Peyer's patch (tissue), 4 donors: ENCODE data around the gene PCDHB7. TPM values are rescaled to one million over a fixed set of nuclear protein-coding genes. Genes with fewer than 3 reads are reported as not detected.
"Not testable (repeated sequence)": the region's sequence is repeated elsewhere in the genome, so short reads cannot be mapped to it uniquely, and the experiment has no call there.

Experiments
- DNase-seq, 3 donors: peaks; one replicate each; pipeline ENCODE4 v3.0.0-alpha.2; 2017 to 2019
- H3K27ac ChIP-seq, 4 donors: fragments of 200-600 bp; sonication (generic); one replicate each; pipeline ENCODE4 v1.5.1; 2016 to 2019
- H3K27me3 ChIP-seq, 2 donors: fragments of 200-600 bp; sonication (generic); one replicate each; pipeline ENCODE4 v1.5.1; 2019
- H3K36me3 ChIP-seq, 3 donors: fragments of 200-600 bp; sonication (generic); one replicate each; pipeline ENCODE4 v1.5.1; 2016 to 2019
- H3K4me1 ChIP-seq, 4 donors: fragments of 200-600 bp; sonication (generic); one replicate each; pipeline ENCODE4 v1.5.1; 2016 to 2019
- H3K4me3 ChIP-seq, 4 donors: fragments of 200-600 bp; sonication (generic); 1 replicate in 3 of 4; 2 replicates in 1 of 4; pipeline ENCODE4 v1.5.1; 2016 to 2019; ENCODE audit warnings: mild to moderate bottlenecking in 1 of 4
- H3K9me3 ChIP-seq, 4 donors: fragments of 200-600 bp; sonication (generic); one replicate each; pipeline ENCODE4 v1.5.1; 2016 to 2019; ENCODE audit warnings: mild to moderate bottlenecking in 1 of 4
- CTCF ChIP-seq, 6 experiments: fragments of 450-650 bp in 4 of 6; fragments of 200-600 bp in 2 of 6; sonication (generic) in 1 of 6; IDR thresholded peaks; one replicate each; pipeline ENCODE4 v1.5.1; 2017 to 2019; ENCODE audit warnings: antibody characterized with exemption in 6 of 6, mild to moderate bottlenecking in 3 of 6, moderate library complexity in 1 of 6
- POLR2A ChIP-seq, 2 donors: fragments of 450-650 bp; IDR thresholded peaks; one replicate each; pipeline ENCODE4 v1.5.1; 2017; ENCODE audit warnings: antibody characterized with exemption in 2 of 2, mild to moderate bottlenecking in 2 of 2, moderate library complexity in 2 of 2
- total RNA-seq, 4 donors: library from RNA; depleted of rRNA; stranded (reverse); fragments of >200 nt; gene quantifications; one replicate each; pipeline ENCODE4 v1.1.0, GENCODE V29; 2016

The PCDHB7 gene
- total RNA-seq, 4 donors from 2014 or later, result 0.53 to 0.54 TPM; not detected in 2

- H3K9me3 ChIP-seq, result peaks cover 0 to 28% (median 0%) of the 10 kb centered on the region in 4 donors
- H3K4me1 ChIP-seq, result no peaks in the 10 kb centered on the region
- H3K36me3 ChIP-seq, result no peaks in the 10 kb centered on the region
- H3K27me3 ChIP-seq, result no peaks in the 10 kb centered on the region
- peak within 1 kb of the TSS in 1 of 4 donors; percentile 11 for H3K4me3 ChIP-seq
- H3K27ac ChIP-seq, result no peak within 1 kb of the TSS
- no peak for TF ChIP-seq POLR2A (IDR thresholded peaks at IDR 0.05)
- TF ChIP-seq CTCF (IDR thresholded peaks at IDR 0.05), result peak in 1 of 6 experiments; percentile 8
- no peak for DNase-seq
Measured at GRCh38 chr5:141223112-141223783, 50.8 kb downstream of the PCDHB7 start, which contains the start of gene PCDHB14. Gene PCDHB14, plus strand, starts transcription at chr5:141223343. Its CDS starts 163 bp downstream, at chr5:141223506.

DNA sequence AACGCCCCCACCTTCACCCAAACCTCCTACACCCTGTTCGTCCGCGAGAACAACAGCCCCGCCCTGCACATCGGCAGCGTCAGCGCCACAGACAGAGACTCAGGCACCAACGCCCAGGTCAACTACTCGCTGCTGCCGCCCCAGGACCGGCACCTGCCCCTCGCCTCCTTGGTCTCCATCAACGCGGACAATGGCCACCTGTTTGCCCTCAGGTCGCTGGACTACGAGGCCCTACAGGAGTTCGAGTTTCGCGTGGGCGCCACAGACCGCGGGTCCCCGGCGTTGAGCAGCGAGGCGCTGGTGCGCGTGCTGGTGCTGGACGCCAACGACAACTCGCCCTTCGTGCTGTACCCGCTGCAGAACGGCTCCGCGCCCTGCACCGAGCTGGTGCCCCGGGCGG lies 52.4 kb downstream of the PCDHB7 start:
- not testable (repeated sequence) for H3K4me3 ChIP-seq, H3K4me1 ChIP-seq, H3K27me3 ChIP-seq, DNase-seq, H3K36me3 ChIP-seq, H3K27ac ChIP-seq
- peaks cover 0 to 35% (median 0%) of the 10 kb centered on the region in 4 donors for H3K9me3 ChIP-seq

GRCh38 chr5:141225421-141225820 lies 53.0 kb downstream of the PCDHB7 start:
- H3K4me1 ChIP-seq, H3K27ac ChIP-seq, H3K36me3 ChIP-seq, H3K27me3 ChIP-seq, H3K4me3 ChIP-seq, DNase-seq: not testable (repeated sequence)
- peaks cover 0 to 35% (median 0%) of the 10 kb centered on the region in 4 donors for H3K9me3 ChIP-seq

Other genes starting within 250 kb of the PCDHB7 start
- gene PCDHAC1, start 246.3 kb upstream of the PCDHB7 start, total RNA-seq, result 1 to 10 TPM in 1 of 4 donors, under 1 TPM in 1, not detected in 2; 0.54 to 2.5 TPM
- gene PCDHAC2, start 206.2 kb upstream of the PCDHB7 start, total RNA-seq, result 1 to 10 TPM in 1 of 4 donors, under 1 TPM in 3; 0.18 to 1.7 (median 0.43) TPM
- gene PCDHB1, start 121.3 kb upstream of the PCDHB7 start, total RNA-seq, result not detected
- 1 to 10 TPM in 1 of 4 donors, under 1 TPM in 3; 0.35 to 1.3 (median 0.65) TPM for gene PCDHB2, start 78.0 kb upstream of the PCDHB7 start, total RNA-seq
- 1 to 10 TPM in 2 of 4 donors, under 1 TPM in 1, not detected in 1; 0.70 to 4.1 (median 1.1) TPM for gene PCDHB3, start 72.2 kb upstream of the PCDHB7 start, total RNA-seq
- gene PCDHB4, start 50.8 kb upstream of the PCDHB7 start, total RNA-seq, result 1 to 10 TPM in 2 of 4 donors, under 1 TPM in 1, not detected in 1; 0.80 to 6.6 (median 1.2) TPM
- under 1 TPM in 1 of 4 donors, not detected in 3; 0.18 TPM for gene PCDHB5, start 37.4 kb upstream of the PCDHB7 start, total RNA-seq
- gene PCDHB6, start 22.6 kb upstream of the PCDHB7 start, total RNA-seq, result under 1 TPM in 1 of 4 donors, not detected in 3; 0.54 TPM
- not detected for gene PCDHB8, start 5.1 kb downstream of the PCDHB7 start, total RNA-seq
- 1 to 10 TPM in 1 of 4 donors, under 1 TPM in 2, not detected in 1; 0.35 to 5.8 (median 0.40) TPM for gene PCDHB16, start 9.7 kb downstream of the PCDHB7 start, total RNA-seq
- gene PCDHB9, start 14.5 kb downstream of the PCDHB7 start, total RNA-seq, result 1 to 10 TPM in 1 of 4 donors, under 1 TPM in 3; 0.18 to 1.7 (median 0.39) TPM
- gene PCDHB10, start 19.7 kb downstream of the PCDHB7 start, total RNA-seq, result under 1 TPM in 3 of 4 donors, not detected in 1; 0.54 to 0.83 (median 0.76) TPM
- 1 to 10 TPM in 1 of 4 donors, under 1 TPM in 1, not detected in 2; 0.27 to 2.8 TPM for gene PCDHB11, start 27.0 kb downstream of the PCDHB7 start, total RNA-seq
- 1 to 10 TPM in 1 of 4 donors, under 1 TPM in 3; 0.35 to 4.1 (median 0.88) TPM for gene PCDHB12, start 36.1 kb downstream of the PCDHB7 start, total RNA-seq
- under 1 TPM; 0.13 to 0.83 (median 0.32) TPM for gene PCDHB13, start 41.3 kb downstream of the PCDHB7 start, total RNA-seq
- gene PCDHB14, start 50.7 kb downstream of the PCDHB7 start, total RNA-seq, result 1 to 10 TPM in 1 of 4 donors, under 1 TPM in 2, not detected in 1; 0.19 to 1.1 (median 0.54) TPM
- gene PCDHB15, start 72.8 kb downstream of the PCDHB7 start, total RNA-seq, result under 1 TPM in 2 of 4 donors, not detected in 2; 0.27 to 0.35 TPM
- 1 to 10 TPM; 1.1 to 4.1 (median 2.9) TPM for gene SLC25A2, start 131.4 kb downstream of the PCDHB7 start, total RNA-seq
- 10 to 100 TPM; 42.2 to 80.0 (median 47.5) TPM for gene TAF7, start 148.1 kb downstream of the PCDHB7 start, total RNA-seq
- 1 to 10 TPM in 1 of 4 donors, not detected in 3; 1.7 TPM for gene PCDHGA1, start 157.9 kb downstream of the PCDHB7 start, total RNA-seq
- 1 to 10 TPM in 2 of 4 donors, under 1 TPM in 1, not detected in 1; 0.57 to 1.7 (median 1.1) TPM for gene PCDHGA2, start 166.1 kb downstream of the PCDHB7 start, total RNA-seq
- gene PCDHGA3, start 171.2 kb downstream of the PCDHB7 start, total RNA-seq, result 1 to 10 TPM in 1 of 4 donors, under 1 TPM in 2, not detected in 1; 0.40 to 1.7 (median 0.76) TPM
- under 1 TPM in 3 of 4 donors, not detected in 1; 0.27 to 0.53 (median 0.47) TPM for gene PCDHGB1, start 177.5 kb downstream of the PCDHB7 start, total RNA-seq
- 1 to 10 TPM in 2 of 4 donors, under 1 TPM in 2; 0.27 to 3.3 (median 0.81) TPM for gene PCDHGA4, start 182.4 kb downstream of the PCDHB7 start, total RNA-seq
- 1 to 10 TPM; 1.2 to 5.8 (median 1.6) TPM for gene PCDHGB2, start 187.3 kb downstream of the PCDHB7 start, total RNA-seq
- 10 to 100 TPM in 1 of 4 donors, 1 to 10 TPM in 2, under 1 TPM in 1; 0.94 to 10.7 (median 1.7) TPM for gene PCDHGA5, start 191.5 kb downstream of the PCDHB7 start, total RNA-seq
- gene PCDHGB3, start 197.6 kb downstream of the PCDHB7 start, total RNA-seq, result 1 to 10 TPM; 1.6 to 5.0 (median 2.0) TPM
- 1 to 10 TPM in 2 of 4 donors, under 1 TPM in 2; 0.70 to 4.1 (median 1.0) TPM for gene PCDHGA6, start 201.2 kb downstream of the PCDHB7 start, total RNA-seq
- 1 to 10 TPM in 2 of 4 donors, under 1 TPM in 2; 0.35 to 2.5 (median 0.95) TPM for gene PCDHGA7, start 210.1 kb downstream of the PCDHB7 start, total RNA-seq
- gene PCDHGB4, start 215.1 kb downstream of the PCDHB7 start, total RNA-seq, result 1 to 10 TPM; 1.1 to 3.3 (median 1.9) TPM
- gene PCDHGA8, start 220.0 kb downstream of the PCDHB7 start, total RNA-seq, result 1 to 10 TPM in 2 of 4 donors, under 1 TPM in 2; 0.35 to 2.5 (median 1.1) TPM
- gene PCDHGB5, start 225.3 kb downstream of the PCDHB7 start, total RNA-seq, result 1 to 10 TPM; 2.3 to 9.1 (median 2.9) TPM
- gene PCDHGA9, start 230.1 kb downstream of the PCDHB7 start, total RNA-seq, result 10 to 100 TPM in 1 of 4 donors, 1 to 10 TPM in 3; 1.9 to 17.3 (median 4.0) TPM
- gene PCDHGB6, start 235.4 kb downstream of the PCDHB7 start, total RNA-seq, result 1 to 10 TPM; 1.1 to 7.4 (median 3.3) TPM
- gene PCDHGA10, start 240.3 kb downstream of the PCDHB7 start, total RNA-seq, result 1 to 10 TPM; 3.2 to 7.7 (median 4.2) TPM
- gene PCDHGB7, start 245.0 kb downstream of the PCDHB7 start, total RNA-seq, result 1 to 10 TPM; 4.0 to 5.8 (median 4.3) TPM
- 1 to 10 TPM; 1.1 to 5.0 (median 2.4) TPM for gene PCDHGA11, start 248.4 kb downstream of the PCDHB7 start, total RNA-seq